SK-N-SH treated with all-trans-retinoic acid at 6 μM for 48 hours (cell line): ENCODE measurements around the gene TOM1L1.

Experiments
- ATAC-seq: fragments of 200-7000 bp; cut with Tn5 transposase; 3 replicates; pipeline ENCODE4 v1.9.1; 2020; ENCODE audit warnings: mild to moderate bottlenecking, moderate library complexity
- ARNTL ChIP-seq: fragments of 450-650 bp; formaldehyde crosslinking; IDR thresholded peaks from 2 replicates; pipeline ENCODE4 v1.5.0; 2020; ENCODE audit warnings: low read depth, mild to moderate bottlenecking, moderate library complexity, borderline replicate concordance
- BACH2 ChIP-seq: fragments of 250-450 bp; sonication (Bioruptor Pico); IDR thresholded peaks from 2 replicates; pipeline ENCODE4 v1.9.0; 2021; ENCODE audit warnings: mild to moderate bottlenecking, borderline replicate concordance
- CSDC2 ChIP-seq: fragments of 250-450 bp; sonication (Bioruptor Pico); IDR thresholded peaks from 2 replicates; pipeline ENCODE4 v1.5.0; 2020; ENCODE audit warnings: mild to moderate bottlenecking, moderate library complexity
- GLIS3 ChIP-seq: fragments of 250-450 bp; sonication (Bioruptor Pico); IDR thresholded peaks from 2 replicates; pipeline ENCODE4 v1.5.0; 2020; ENCODE audit warnings: mild to moderate bottlenecking, moderate library complexity
- ISL1 ChIP-seq: fragments of 250-450 bp; sonication (Bioruptor Pico); IDR thresholded peaks from 2 replicates; pipeline ENCODE4 v2.1.2; 2022; ENCODE audit warnings: mild to moderate bottlenecking, moderate library complexity
- RARB ChIP-seq: fragments of 250-450 bp; sonication (Bioruptor Pico); IDR thresholded peaks from 2 replicates; pipeline ENCODE4 v1.8.0; 2021; ENCODE audit warnings: mild to moderate bottlenecking, moderate library complexity
- SNAI2 ChIP-seq: fragments of 250-450 bp; sonication (Bioruptor Pico); IDR thresholded peaks from 2 replicates; pipeline ENCODE4 v1.5.0; 2020; ENCODE audit warnings: mild to moderate bottlenecking, moderate library complexity
- TCF4 ChIP-seq: fragments of 250-450 bp; sonication (Bioruptor Pico); IDR thresholded peaks from 2 replicates; pipeline ENCODE4 v1.8.0; 2021; ENCODE audit warnings: mild to moderate bottlenecking, moderate library complexity, borderline replicate concordance
- TOX ChIP-seq: fragments of 250-450 bp; sonication (Bioruptor Pico); IDR thresholded peaks from 2 replicates; pipeline ENCODE4 v1.8.0; 2021; ENCODE audit warnings: mild to moderate bottlenecking, moderate library complexity, borderline replicate concordance
- ZC3H10 ChIP-seq: fragments of 250-450 bp; sonication (Bioruptor Pico); IDR thresholded peaks from 2 replicates; pipeline ENCODE4 v1.5.1; 2021; ENCODE audit warnings: mild to moderate bottlenecking, moderate library complexity
- ZFP3 ChIP-seq: fragments of 250-450 bp; sonication (Bioruptor Pico); IDR thresholded peaks from 2 replicates; pipeline ENCODE4 v1.5.0; 2020; ENCODE audit warnings: mild to moderate bottlenecking, moderate library complexity
- ZFP30 ChIP-seq: fragments of 450-650 bp; formaldehyde crosslinking; IDR thresholded peaks from 2 replicates; pipeline ENCODE4 v1.5.0; 2022; ENCODE audit warnings: mild to moderate bottlenecking, moderate library complexity
- ZNF565 ChIP-seq: fragments of 450-650 bp; formaldehyde crosslinking; conservative IDR thresholded peaks from 2 replicates; pipeline ENCODE4 v1.5.0; 2020; ENCODE audit warnings: low read depth, mild to moderate bottlenecking, moderate library complexity
- ZNF70 ChIP-seq: fragments of 450-650 bp; formaldehyde crosslinking; IDR thresholded peaks from 2 replicates; pipeline ENCODE4 v1.5.0; 2020; ENCODE audit warnings: mild to moderate bottlenecking, moderate library complexity
- ZNF8 ChIP-seq: fragments of 450-650 bp; formaldehyde crosslinking; IDR thresholded peaks from 2 replicates; pipeline ENCODE4 v1.5.0; 2020; ENCODE audit warnings: mild to moderate bottlenecking, moderate library complexity
- TF ChIP-seq, protein P1 (sequence below): fragments of 250-450 bp; sonication (Bioruptor Pico); IDR thresholded peaks from 2 replicates; pipeline ENCODE4 v1.5.1; 2020; ENCODE audit warnings: low read depth, mild to moderate bottlenecking, moderate library complexity
- TF ChIP-seq, protein P2 (sequence below): fragments of 250-450 bp; sonication (Bioruptor Pico); IDR thresholded peaks from 2 replicates; pipeline ENCODE4 v1.5.0; 2020; ENCODE audit warnings: mild to moderate bottlenecking, moderate library complexity
- TF ChIP-seq, protein P3 (sequence below): fragments of 250-450 bp; sonication (Bioruptor Pico); IDR thresholded peaks from 2 replicates; pipeline ENCODE4 v1.5.1; 2021; ENCODE audit warnings: mild to moderate bottlenecking, moderate library complexity
- TF ChIP-seq, protein P4 (sequence below): fragments of 250-450 bp; sonication (Bioruptor Pico); IDR thresholded peaks from 2 replicates; pipeline ENCODE4 v1.8.0; 2020; ENCODE audit warnings: mild to moderate bottlenecking, moderate library complexity, borderline replicate concordance

Gene TOM1L1

DNA sequence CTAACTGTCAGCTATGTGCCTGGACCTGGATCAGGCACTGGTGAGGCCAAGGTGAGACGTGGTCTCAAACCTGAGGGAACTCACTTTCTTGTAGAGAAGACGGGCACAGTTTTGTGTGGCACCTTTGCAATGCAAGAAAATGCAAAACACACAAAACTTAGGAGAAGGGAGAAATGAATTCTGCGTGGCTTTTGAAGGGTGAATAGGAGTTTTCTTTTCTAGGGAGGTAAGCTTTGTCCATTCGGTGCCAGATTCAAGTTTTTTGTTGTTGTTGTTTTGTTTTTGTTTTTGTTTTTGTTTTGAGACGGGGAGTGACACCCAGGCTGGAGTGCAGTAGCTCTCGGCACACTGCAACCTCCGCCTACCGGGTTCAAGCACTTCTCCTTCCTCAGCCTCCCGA, 1.4 kb downstream of the TOM1L1 start:
- TF ChIP-seq, protein P1, sequence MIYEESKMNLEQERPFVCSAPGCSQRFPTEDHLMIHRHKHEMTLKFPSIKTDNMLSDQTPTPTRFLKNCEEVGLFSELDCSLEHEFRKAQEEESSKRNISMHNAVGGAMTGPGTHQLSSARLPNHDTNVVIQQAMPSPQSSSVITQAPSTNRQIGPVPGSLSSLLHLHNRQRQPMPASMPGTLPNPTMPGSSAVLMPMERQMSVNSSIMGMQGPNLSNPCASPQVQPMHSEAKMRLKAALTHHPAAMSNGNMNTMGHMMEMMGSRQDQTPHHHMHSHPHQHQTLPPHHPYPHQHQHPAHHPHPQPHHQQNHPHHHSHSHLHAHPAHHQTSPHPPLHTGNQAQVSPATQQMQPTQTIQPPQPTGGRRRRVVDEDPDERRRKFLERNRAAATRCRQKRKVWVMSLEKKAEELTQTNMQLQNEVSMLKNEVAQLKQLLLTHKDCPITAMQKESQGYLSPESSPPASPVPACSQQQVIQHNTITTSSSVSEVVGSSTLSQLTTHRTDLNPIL, result no peak
- TF ChIP-seq ZFP3 (CRISPR knock-in tag), result peak; percentile 97
- ATAC-seq, result no peak

DNA sequence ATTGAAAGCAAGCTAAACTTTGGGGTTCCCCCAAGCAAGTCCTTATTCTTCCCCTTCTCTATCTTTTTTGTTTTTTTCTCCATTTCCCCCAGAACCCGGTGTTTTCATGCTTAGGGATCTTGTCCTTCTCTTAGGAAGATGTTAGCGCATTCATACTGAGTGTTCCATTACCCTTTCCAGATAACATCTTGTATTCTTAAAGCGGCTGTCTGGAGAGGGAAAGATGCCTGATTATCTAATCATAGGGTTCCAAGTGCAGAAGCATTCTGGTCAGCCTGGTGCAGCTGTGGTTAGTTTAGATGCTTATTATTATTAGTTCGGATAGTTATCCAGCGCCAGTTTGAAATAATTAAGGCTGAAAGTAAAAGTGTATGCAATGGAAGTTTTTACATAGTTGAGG, 2.0 kb downstream of the TOM1L1 start:
- TF ChIP-seq BACH2 (CRISPR knock-in tag), result no peak
- no peak for TF ChIP-seq TOX (CRISPR knock-in tag)
- no peak for TF ChIP-seq CSDC2 (CRISPR knock-in tag)
- TF ChIP-seq, protein P2, sequence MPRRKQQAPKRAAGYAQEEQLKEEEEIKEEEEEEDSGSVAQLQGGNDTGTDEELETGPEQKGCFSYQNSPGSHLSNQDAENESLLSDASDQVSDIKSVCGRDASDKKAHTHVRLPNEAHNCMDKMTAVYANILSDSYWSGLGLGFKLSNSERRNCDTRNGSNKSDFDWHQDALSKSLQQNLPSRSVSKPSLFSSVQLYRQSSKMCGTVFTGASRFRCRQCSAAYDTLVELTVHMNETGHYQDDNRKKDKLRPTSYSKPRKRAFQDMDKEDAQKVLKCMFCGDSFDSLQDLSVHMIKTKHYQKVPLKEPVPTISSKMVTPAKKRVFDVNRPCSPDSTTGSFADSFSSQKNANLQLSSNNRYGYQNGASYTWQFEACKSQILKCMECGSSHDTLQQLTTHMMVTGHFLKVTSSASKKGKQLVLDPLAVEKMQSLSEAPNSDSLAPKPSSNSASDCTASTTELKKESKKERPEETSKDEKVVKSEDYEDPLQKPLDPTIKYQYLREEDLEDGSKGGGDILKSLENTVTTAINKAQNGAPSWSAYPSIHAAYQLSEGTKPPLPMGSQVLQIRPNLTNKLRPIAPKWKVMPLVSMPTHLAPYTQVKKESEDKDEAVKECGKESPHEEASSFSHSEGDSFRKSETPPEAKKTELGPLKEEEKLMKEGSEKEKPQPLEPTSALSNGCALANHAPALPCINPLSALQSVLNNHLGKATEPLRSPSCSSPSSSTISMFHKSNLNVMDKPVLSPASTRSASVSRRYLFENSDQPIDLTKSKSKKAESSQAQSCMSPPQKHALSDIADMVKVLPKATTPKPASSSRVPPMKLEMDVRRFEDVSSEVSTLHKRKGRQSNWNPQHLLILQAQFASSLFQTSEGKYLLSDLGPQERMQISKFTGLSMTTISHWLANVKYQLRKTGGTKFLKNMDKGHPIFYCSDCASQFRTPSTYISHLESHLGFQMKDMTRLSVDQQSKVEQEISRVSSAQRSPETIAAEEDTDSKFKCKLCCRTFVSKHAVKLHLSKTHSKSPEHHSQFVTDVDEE, result no peak
- TF ChIP-seq RARB (CRISPR knock-in tag), result no peak
- TF ChIP-seq, protein P3, sequence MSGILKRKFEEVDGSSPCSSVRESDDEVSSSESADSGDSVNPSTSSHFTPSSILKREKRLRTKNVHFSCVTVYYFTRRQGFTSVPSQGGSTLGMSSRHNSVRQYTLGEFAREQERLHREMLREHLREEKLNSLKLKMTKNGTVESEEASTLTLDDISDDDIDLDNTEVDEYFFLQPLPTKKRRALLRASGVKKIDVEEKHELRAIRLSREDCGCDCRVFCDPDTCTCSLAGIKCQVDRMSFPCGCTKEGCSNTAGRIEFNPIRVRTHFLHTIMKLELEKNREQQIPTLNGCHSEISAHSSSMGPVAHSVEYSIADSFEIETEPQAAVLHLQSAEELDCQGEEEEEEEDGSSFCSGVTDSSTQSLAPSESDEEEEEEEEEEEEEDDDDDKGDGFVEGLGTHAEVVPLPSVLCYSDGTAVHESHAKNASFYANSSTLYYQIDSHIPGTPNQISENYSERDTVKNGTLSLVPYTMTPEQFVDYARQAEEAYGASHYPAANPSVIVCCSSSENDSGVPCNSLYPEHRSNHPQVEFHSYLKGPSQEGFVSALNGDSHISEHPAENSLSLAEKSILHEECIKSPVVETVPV (CRISPR knock-in tag), result no peak
- no peak for TF ChIP-seq ZNF70 (CRISPR knock-in tag)
- TF ChIP-seq ZFP3 (CRISPR knock-in tag), result no peak
- TF ChIP-seq, protein P4, sequence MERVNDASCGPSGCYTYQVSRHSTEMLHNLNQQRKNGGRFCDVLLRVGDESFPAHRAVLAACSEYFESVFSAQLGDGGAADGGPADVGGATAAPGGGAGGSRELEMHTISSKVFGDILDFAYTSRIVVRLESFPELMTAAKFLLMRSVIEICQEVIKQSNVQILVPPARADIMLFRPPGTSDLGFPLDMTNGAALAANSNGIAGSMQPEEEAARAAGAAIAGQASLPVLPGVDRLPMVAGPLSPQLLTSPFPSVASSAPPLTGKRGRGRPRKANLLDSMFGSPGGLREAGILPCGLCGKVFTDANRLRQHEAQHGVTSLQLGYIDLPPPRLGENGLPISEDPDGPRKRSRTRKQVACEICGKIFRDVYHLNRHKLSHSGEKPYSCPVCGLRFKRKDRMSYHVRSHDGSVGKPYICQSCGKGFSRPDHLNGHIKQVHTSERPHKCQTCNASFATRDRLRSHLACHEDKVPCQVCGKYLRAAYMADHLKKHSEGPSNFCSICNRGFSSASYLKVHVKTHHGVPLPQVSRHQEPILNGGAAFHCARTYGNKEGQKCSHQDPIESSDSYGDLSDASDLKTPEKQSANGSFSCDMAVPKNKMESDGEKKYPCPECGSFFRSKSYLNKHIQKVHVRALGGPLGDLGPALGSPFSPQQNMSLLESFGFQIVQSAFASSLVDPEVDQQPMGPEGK, result no peak
- no peak for TF ChIP-seq ZNF8 (CRISPR knock-in tag)
- no peak for TF ChIP-seq ARNTL (CRISPR knock-in tag)
- TF ChIP-seq ZC3H10 (CRISPR knock-in tag), result no peak
- TF ChIP-seq GLIS3 (CRISPR knock-in tag), result no peak
- no peak for TF ChIP-seq ZFP30
- ATAC-seq, result no peak

DNA sequence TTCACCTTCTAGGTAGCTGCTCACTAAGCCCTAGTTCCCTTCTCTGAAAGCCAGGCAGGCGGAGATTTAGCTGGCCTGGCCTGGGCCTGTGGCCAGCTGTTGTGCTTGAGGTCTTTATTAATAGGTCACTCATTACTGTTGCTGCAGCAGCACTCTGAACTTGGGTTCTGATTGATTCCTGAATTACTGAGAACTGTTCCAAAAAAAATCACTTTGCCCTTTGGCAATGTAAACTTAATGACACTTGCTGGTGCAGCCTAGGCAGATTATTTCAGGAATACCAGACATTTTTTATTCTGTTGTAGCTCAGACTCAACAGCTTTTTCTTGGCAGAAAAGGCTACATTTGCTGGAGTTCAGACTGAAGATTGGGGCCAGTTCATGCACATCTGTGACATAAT, 2.7 kb downstream of the TOM1L1 start:
- TF ChIP-seq ISL1 (CRISPR knock-in tag) (peak; percentile 51), TCF4 (CRISPR knock-in tag) (peak; percentile 45; the same call in 1 of the 2 replicates)
- TF ChIP-seq, protein P4, result no peak
- no peak; the same call in 2 of the 3 replicates for ATAC-seq

DNA sequence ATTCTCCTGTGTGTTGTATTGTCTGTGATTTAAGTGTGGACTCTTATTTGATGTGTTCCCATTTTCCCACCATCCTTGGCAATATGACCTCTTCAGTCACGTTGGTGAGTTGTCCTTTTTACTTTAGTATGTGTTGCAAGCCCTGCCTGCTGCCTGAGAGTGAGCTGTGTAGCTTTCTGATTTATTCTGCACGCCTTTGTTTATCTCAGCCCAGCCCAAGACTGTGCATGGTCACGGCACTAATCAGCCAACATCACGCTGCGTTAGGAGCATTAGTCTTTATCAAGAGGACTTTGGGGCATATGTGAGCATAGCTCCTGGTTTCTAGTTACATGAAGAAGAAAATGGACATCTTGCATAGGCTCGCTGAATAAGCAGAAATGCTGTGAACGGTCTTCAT, 6.0 kb downstream of the TOM1L1 start:
- TF ChIP-seq CSDC2 (CRISPR knock-in tag) (no peak), ZNF565 (CRISPR knock-in tag) (no peak), ARNTL (CRISPR knock-in tag) (no peak), TCF4 (CRISPR knock-in tag) (no peak), ZNF70 (CRISPR knock-in tag) (no peak), ZFP30 (no peak), SNAI2 (CRISPR knock-in tag) (no peak)
- TF ChIP-seq, protein P2, result no peak
- TF ChIP-seq, all 23 proteins: peak for 0
- ATAC-seq, result no peak
